Measurements from ENCODE around the gene LRRC25.

LRRC25 gene

DNA sequence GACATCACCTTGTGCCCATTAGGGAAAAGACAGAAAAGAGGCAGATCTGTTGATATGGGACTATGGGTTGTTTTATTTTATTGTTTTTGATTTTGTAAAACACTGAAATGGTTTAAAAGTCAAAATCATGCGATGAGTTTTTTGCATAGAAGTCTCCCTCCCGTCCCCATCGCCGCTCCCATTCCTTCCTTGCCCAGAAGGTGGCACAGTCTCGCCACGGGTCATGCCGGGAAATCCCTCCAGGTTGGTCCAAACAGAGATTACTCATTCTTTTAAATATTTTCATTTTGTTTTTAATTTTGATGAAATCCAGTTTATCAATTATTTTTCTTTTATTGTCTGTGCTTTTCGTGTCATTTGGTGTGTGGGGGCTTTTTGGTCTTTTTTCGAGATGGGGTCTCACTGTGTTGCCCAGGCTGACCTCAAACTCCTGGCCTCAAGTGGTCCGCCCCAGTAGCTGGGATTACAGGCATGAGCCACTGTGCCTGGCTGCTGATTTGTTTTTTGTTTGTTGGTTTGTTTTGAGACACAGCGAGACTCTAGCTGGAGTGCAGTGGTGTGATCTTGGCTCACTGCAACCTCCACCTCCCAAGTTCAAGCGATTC is 47.8 kb downstream of the LRRC25 start:
- peak; percentile 91 for TF ChIP-seq RAD21 (IDR thresholded peaks at IDR 0.05; ENCODE audit: low read depth)
- no peak for TF ChIP-seq EGR1 (IDR thresholded peaks at IDR 0.05)

DNA sequence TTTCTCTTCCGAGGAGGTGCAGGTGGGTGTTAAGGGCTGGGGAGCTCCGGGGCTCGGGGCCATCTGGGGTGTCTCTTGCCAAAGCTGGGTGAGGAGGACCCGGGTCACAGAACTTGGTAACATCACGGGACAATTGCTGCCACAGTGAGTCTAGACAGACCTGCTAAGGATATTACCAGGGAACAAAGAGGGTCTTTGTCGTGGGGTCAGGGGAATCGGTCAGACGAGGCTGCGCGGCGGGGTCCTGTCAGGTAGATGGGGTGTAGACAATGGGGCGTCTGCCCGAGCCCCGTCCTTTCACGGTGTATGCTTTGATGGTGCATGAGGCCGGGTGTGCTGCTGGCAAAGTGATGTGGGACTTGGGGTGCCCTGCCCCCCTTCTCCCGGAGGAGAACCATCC is 49.3 kb downstream of the LRRC25 start:
- TF ChIP-seq, protein P1, sequence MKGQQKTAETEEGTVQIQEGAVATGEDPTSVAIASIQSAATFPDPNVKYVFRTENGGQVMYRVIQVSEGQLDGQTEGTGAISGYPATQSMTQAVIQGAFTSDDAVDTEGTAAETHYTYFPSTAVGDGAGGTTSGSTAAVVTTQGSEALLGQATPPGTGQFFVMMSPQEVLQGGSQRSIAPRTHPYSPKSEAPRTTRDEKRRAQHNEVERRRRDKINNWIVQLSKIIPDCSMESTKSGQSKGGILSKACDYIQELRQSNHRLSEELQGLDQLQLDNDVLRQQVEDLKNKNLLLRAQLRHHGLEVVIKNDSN (IDR thresholded peaks at IDR 0.05): no peak
- TF ChIP-seq TCF12 (IDR thresholded peaks at IDR 0.05; ENCODE audit: low read depth) (no peak), ZBTB7A (IDR thresholded peaks at IDR 0.05; ENCODE audit: low read depth) (no peak), CEBPB (IDR thresholded peaks at IDR 0.05) (no peak), EGR1 (IDR thresholded peaks at IDR 0.05) (no peak), TEAD4 (IDR thresholded peaks at IDR 0.05) (no peak), CREB1 (IDR thresholded peaks at IDR 0.05; ENCODE audit: low read depth) (no peak), TAF1 (IDR thresholded peaks at IDR 0.05; ENCODE audit: low read depth) (no peak), NFIC (IDR thresholded peaks at IDR 0.05) (no peak), YY1 (IDR thresholded peaks at IDR 0.05; ENCODE audit: low read depth) (no peak), EP300 (IDR thresholded peaks at IDR 0.05; ENCODE audit: borderline replicate concordance) (no peak), RAD21 (IDR thresholded peaks at IDR 0.05; ENCODE audit: low read depth) (no peak), FOXM1 (IDR thresholded peaks at IDR 0.05; ENCODE audit: borderline replicate concordance, low read depth) (no peak)
- TF ChIP-seq, protein P2, sequence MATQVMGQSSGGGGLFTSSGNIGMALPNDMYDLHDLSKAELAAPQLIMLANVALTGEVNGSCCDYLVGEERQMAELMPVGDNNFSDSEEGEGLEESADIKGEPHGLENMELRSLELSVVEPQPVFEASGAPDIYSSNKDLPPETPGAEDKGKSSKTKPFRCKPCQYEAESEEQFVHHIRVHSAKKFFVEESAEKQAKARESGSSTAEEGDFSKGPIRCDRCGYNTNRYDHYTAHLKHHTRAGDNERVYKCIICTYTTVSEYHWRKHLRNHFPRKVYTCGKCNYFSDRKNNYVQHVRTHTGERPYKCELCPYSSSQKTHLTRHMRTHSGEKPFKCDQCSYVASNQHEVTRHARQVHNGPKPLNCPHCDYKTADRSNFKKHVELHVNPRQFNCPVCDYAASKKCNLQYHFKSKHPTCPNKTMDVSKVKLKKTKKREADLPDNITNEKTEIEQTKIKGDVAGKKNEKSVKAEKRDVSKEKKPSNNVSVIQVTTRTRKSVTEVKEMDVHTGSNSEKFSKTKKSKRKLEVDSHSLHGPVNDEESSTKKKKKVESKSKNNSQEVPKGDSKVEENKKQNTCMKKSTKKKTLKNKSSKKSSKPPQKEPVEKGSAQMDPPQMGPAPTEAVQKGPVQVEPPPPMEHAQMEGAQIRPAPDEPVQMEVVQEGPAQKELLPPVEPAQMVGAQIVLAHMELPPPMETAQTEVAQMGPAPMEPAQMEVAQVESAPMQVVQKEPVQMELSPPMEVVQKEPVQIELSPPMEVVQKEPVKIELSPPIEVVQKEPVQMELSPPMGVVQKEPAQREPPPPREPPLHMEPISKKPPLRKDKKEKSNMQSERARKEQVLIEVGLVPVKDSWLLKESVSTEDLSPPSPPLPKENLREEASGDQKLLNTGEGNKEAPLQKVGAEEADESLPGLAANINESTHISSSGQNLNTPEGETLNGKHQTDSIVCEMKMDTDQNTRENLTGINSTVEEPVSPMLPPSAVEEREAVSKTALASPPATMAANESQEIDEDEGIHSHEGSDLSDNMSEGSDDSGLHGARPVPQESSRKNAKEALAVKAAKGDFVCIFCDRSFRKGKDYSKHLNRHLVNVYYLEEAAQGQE (IDR thresholded peaks at IDR 0.05; ENCODE audit: low read depth): no peak
- TF ChIP-seq, protein P3, sequence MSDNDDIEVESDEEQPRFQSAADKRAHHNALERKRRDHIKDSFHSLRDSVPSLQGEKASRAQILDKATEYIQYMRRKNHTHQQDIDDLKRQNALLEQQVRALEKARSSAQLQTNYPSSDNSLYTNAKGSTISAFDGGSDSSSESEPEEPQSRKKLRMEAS (IDR thresholded peaks at IDR 0.05): no peak

DNA sequence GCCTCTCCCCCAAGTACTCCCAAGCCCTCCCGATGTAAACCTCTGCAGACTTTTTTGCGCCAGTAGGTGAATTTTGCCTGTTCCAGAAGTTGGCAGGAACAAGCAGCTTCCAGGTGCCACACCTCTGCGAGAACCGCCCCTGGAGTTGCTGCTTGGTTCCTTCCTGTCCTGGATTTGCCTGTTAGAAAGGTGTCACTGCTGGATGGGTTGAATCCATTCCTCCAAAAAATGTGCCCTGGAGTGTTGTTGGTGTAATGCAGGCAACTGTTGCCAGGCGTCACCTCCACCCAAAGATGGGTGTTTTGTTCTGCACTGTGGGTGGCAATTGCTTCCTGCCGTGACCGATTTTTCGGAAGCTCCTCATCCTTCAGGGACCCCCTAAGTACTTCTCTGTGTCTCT is 51.3 kb downstream of the LRRC25 start:
- no peak for TF ChIP-seq YY1 (IDR thresholded peaks at IDR 0.05; ENCODE audit: low read depth)
- no peak for TF ChIP-seq TCF12 (IDR thresholded peaks at IDR 0.05; ENCODE audit: low read depth)
- no peak for TF ChIP-seq RAD21 (IDR thresholded peaks at IDR 0.05; ENCODE audit: low read depth)
- TF ChIP-seq TAF1 (IDR thresholded peaks at IDR 0.05; ENCODE audit: low read depth): no peak
- no peak for TF ChIP-seq TEAD4 (IDR thresholded peaks at IDR 0.05)
- no peak for TF ChIP-seq NFIC (IDR thresholded peaks at IDR 0.05)
- TF ChIP-seq, protein P1 (IDR thresholded peaks at IDR 0.05): no peak
- no peak for TF ChIP-seq ZBTB7A (IDR thresholded peaks at IDR 0.05; ENCODE audit: low read depth)
- TF ChIP-seq, protein P2 (IDR thresholded peaks at IDR 0.05; ENCODE audit: low read depth): no peak
- no peak for TF ChIP-seq CEBPB (IDR thresholded peaks at IDR 0.05)

DNA sequence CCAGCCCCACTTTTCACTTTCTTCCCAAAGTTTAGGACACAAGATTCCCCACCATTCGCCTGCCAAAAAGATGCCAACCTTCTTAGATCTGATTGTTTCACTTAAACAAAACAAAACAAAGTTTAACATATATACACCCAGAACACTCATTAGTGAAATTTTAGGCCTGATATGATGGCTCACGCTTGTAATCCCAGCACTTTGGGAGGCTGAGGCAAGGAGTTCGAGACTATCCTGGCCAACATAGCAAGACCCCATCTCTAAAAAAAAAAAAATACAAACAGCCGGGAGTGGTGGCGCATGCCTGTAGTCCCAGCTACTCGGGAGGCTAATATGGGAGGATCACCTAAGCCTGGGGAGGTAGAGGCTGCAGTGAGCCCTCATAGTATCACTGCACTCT is 52.1 kb downstream of the LRRC25 start:
- TF ChIP-seq, protein P2 (IDR thresholded peaks at IDR 0.05; ENCODE audit: low read depth): no peak
- TF ChIP-seq CREB1 (IDR thresholded peaks at IDR 0.05; ENCODE audit: low read depth): no peak
- no peak for TF ChIP-seq TAF1 (IDR thresholded peaks at IDR 0.05; ENCODE audit: low read depth)
- TF ChIP-seq CEBPB (IDR thresholded peaks at IDR 0.05): no peak

DNA sequence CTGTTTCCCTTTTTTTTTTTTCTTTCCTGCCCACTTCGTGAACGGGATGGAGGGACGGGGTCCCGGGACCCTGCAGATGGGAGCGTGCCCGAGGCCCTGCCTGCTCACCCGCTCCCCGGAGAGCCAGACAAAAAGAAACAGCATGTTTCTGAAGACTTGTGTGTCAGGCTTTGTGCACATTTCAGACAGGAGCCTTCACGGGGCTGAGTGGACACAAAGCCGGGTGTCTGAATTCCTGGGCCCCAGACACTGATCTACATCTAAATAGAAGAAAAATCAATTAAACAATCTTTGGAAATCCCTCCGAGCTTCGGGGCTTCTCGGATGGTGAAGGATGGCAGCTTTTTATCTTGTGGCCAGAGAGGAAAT is 52.9 kb downstream of the LRRC25 start:
- TF ChIP-seq EGR1 (IDR thresholded peaks at IDR 0.05) (no peak), TEAD4 (IDR thresholded peaks at IDR 0.05) (no peak), ZBTB7A (IDR thresholded peaks at IDR 0.05; ENCODE audit: low read depth) (no peak), CREB1 (IDR thresholded peaks at IDR 0.05; ENCODE audit: low read depth) (no peak), CEBPB (IDR thresholded peaks at IDR 0.05) (no peak), EP300 (IDR thresholded peaks at IDR 0.05; ENCODE audit: borderline replicate concordance) (no peak), FOXM1 (IDR thresholded peaks at IDR 0.05; ENCODE audit: borderline replicate concordance, low read depth) (no peak), NFIC (IDR thresholded peaks at IDR 0.05) (no peak), TAF1 (IDR thresholded peaks at IDR 0.05; ENCODE audit: low read depth) (no peak), TCF12 (IDR thresholded peaks at IDR 0.05; ENCODE audit: low read depth) (no peak), RAD21 (IDR thresholded peaks at IDR 0.05; ENCODE audit: low read depth) (no peak), YY1 (IDR thresholded peaks at IDR 0.05; ENCODE audit: low read depth) (no peak)
- TF ChIP-seq, protein P1 (IDR thresholded peaks at IDR 0.05): no peak
- TF ChIP-seq, protein P3 (IDR thresholded peaks at IDR 0.05): no peak
- TF ChIP-seq, protein P2 (IDR thresholded peaks at IDR 0.05; ENCODE audit: low read depth): no peak

Measured in Ishikawa (cell line).